Mesothelial cell of epicardium (in vitro differentiated cells): ENCODE data around the gene BRSK2. TPM values are rescaled to one million over a fixed set of nuclear protein-coding genes. Genes with fewer than 3 reads are reported as not detected.
"Not testable (repeated sequence)": the region's sequence is repeated elsewhere in the genome, so short reads cannot be mapped to it uniquely, and the experiment has no call there.

Source experiments
- DNase-seq, 2 experiments: peaks; one replicate each; pipeline ENCODE4 v3.0.0; 2021; ENCODE audit warnings: low spot score in 2 of 2; ENCODE audit not compliant: unreplicated experiment in 2 of 2
- H3K27ac Mint-ChIP-seq: 2 replicates; pipeline ENCODE4 v1.8.0; 2021; ENCODE audit warnings: mixed read lengths
- H3K27me3 Mint-ChIP-seq: 2 replicates; pipeline ENCODE4 v1.8.0; 2021; ENCODE audit warnings: low read depth, mixed read lengths
- H3K36me3 Mint-ChIP-seq: 2 replicates; pipeline ENCODE4 v1.8.0; 2021; ENCODE audit warnings: mixed read lengths
- H3K4me1 Mint-ChIP-seq: 2 replicates; pipeline ENCODE4 v1.8.0; 2021; ENCODE audit warnings: mixed read lengths
- H3K4me3 Mint-ChIP-seq: 2 replicates; pipeline ENCODE4 v1.8.0; 2021; ENCODE audit warnings: mild to moderate bottlenecking, moderate library complexity, mixed read lengths
- H3K9me3 Mint-ChIP-seq: 2 replicates; pipeline ENCODE4 v1.8.0; 2021; ENCODE audit warnings: mixed read lengths
- CTCF ChIP-seq: fragments of 200-600 bp; sonication (generic); IDR thresholded peaks from one replicate; pipeline ENCODE4 v1.5.0; 2021; ENCODE audit warnings: antibody characterized with exemption; ENCODE audit not compliant: unreplicated experiment
- total RNA-seq: library from RNA; stranded (reverse); gene quantifications from 3 replicates; pipeline ENCODE4 v1.2.1, GENCODE V29; 2021

Gene BRSK2
- total RNA-seq, 1 donor from 2014 or later, result 4.9 TPM

GRCh38 chr11:1410366-1411291 lies 20.9 kb downstream of the BRSK2 start:
- no peak for DNase-seq
- H3K27ac Mint-ChIP-seq, result no peak overlapping the region
- H3K9me3 Mint-ChIP-seq, result peaks cover 4% of the 10 kb centered on the region
- H3K4me3 Mint-ChIP-seq, result no peak overlapping the region
- no peak for TF ChIP-seq CTCF
- no peaks in the 10 kb centered on the region for H3K36me3 Mint-ChIP-seq
- no peaks in the 10 kb centered on the region for H3K4me1 Mint-ChIP-seq
- H3K27me3 Mint-ChIP-seq, result peaks cover 7% of the 10 kb centered on the region

GRCh38 chr11:1411301-1411700 lies 21.6 kb downstream of the BRSK2 start:
- no peaks in the 10 kb centered on the region for H3K36me3 Mint-ChIP-seq
- H3K4me3 Mint-ChIP-seq, result no peak overlapping the region
- H3K4me1 Mint-ChIP-seq, result no peaks in the 10 kb centered on the region
- no peak for TF ChIP-seq CTCF
- no peak overlapping the region for H3K27ac Mint-ChIP-seq
- DNase-seq, result no peak
- peaks cover 7% of the 10 kb centered on the region for H3K27me3 Mint-ChIP-seq
- peaks cover 4% of the 10 kb centered on the region for H3K9me3 Mint-ChIP-seq

- DNase-seq, H3K4me3 Mint-ChIP-seq, H3K36me3 Mint-ChIP-seq: not testable (repeated sequence)
These were observed 22.0 kb downstream of the BRSK2 start for GRCh38 chr11:1411739-1412138.

GRCh38 chr11:1412377-1413095 lies 22.8 kb downstream of the BRSK2 start:
- TF ChIP-seq CTCF, result no peak
- no peak for DNase-seq
- Mint-ChIP-seq H3K27me3 (peaks cover 7% of the 10 kb centered on the region), H3K4me1 (no peaks in the 10 kb centered on the region), H3K4me3 (no peak overlapping the region), H3K27ac (no peak overlapping the region), H3K36me3 (peaks cover 5% of the 10 kb centered on the region), H3K9me3 (peaks cover 4% of the 10 kb centered on the region)

More at GRCh38 chr11:1411739-1412138, 22.0 kb downstream of the BRSK2 start:
- H3K27ac Mint-ChIP-seq, H3K27me3 Mint-ChIP-seq, H3K4me1 Mint-ChIP-seq, H3K9me3 Mint-ChIP-seq: not testable (repeated sequence)

- H3K4me1 Mint-ChIP-seq, result no peaks in the 10 kb centered on the region
- H3K27me3 Mint-ChIP-seq, result peaks cover 2% of the 10 kb centered on the region
- peaks cover 11% of the 10 kb centered on the region for H3K9me3 Mint-ChIP-seq
- H3K4me3 Mint-ChIP-seq, result no peak overlapping the region
- no peak overlapping the region for H3K27ac Mint-ChIP-seq
- H3K36me3 Mint-ChIP-seq, result peaks cover 10% of the 10 kb centered on the region
- no peak for DNase-seq
- TF ChIP-seq CTCF, result no peak
These were observed 24.9 kb downstream of the BRSK2 start for GRCh38 chr11:1414650-1415049.

GRCh38 chr11:1415631-1416030 lies 25.9 kb downstream of the BRSK2 start:
- no peak for TF ChIP-seq CTCF
- Mint-ChIP-seq H3K27me3 (peaks cover 1% of the 10 kb centered on the region), H3K27ac (no peak overlapping the region), H3K4me1 (no peaks in the 10 kb centered on the region), H3K4me3 (no peak overlapping the region), H3K36me3 (peaks cover 10% of the 10 kb centered on the region), H3K9me3 (peaks cover 11% of the 10 kb centered on the region)
- DNase-seq, result no peak

GRCh38 chr11:1418192-1418795 lies 28.6 kb downstream of the BRSK2 start:
- H3K27ac Mint-ChIP-seq, result peak overlapping the region; percentile 59
- peaks cover 10% of the 10 kb centered on the region for H3K36me3 Mint-ChIP-seq
- not testable (repeated sequence) for DNase-seq

More at GRCh38 chr11:1418192-1418795, 28.6 kb downstream of the BRSK2 start:
- H3K4me3 Mint-ChIP-seq, H3K4me1 Mint-ChIP-seq, H3K27me3 Mint-ChIP-seq: not testable (repeated sequence)
- H3K9me3 Mint-ChIP-seq, result peaks cover 11% of the 10 kb centered on the region
